22Rv1 (cell line): ENCODE results near the gene RSPH1.

Experiments used
- H3K27ac ChIP-seq: fragments of 450-650 bp; 2 replicates; pipeline ENCODE4 v1.5.1; 2017
- CTCF ChIP-seq: fragments of 450-650 bp; IDR thresholded peaks from 2 replicates; pipeline ENCODE4 v1.5.1; 2017; ENCODE audit warnings: mild to moderate bottlenecking
- ZFX ChIP-seq: fragments of 450-650 bp; IDR thresholded peaks from 2 replicates; pipeline ENCODE4 v1.6.1; 2017; ENCODE audit warnings: antibody characterized with exemption, borderline replicate concordance

Gene RSPH1

GRCh38 chr21:42512346-42513034 is 16.5 kb upstream of the RSPH1 start:
- H3K27ac ChIP-seq: no peak overlapping the region
- TF ChIP-seq ZFX (no peak), CTCF (no peak)

GRCh38 chr21:42509244-42509643 is 13.2 kb upstream of the RSPH1 start:
- no peak overlapping the region for H3K27ac ChIP-seq
- TF ChIP-seq ZFX: no peak

GRCh38 chr21:42508371-42508770 is 12.3 kb upstream of the RSPH1 start:
- TF ChIP-seq ZFX (no peak), CTCF (no peak)
- H3K27ac ChIP-seq: no peak overlapping the region

GRCh38 chr21:42507418-42507817 is 11.4 kb upstream of the RSPH1 start:
- no peak overlapping the region for H3K27ac ChIP-seq
- TF ChIP-seq ZFX: no peak
- TF ChIP-seq CTCF: no peak

- TF ChIP-seq CTCF: no peak
- no peak for TF ChIP-seq ZFX
- no peak overlapping the region for H3K27ac ChIP-seq
These were observed 9.2 kb upstream of the RSPH1 start for GRCh38 chr21:42505090-42505726.

- TF ChIP-seq ZFX (no peak), CTCF (no peak)
- H3K27ac ChIP-seq: no peak overlapping the region
These were observed 7.7 kb upstream of the RSPH1 start for GRCh38 chr21:42503711-42504110.

GRCh38 chr21:42500736-42501135 is 4.7 kb upstream of the RSPH1 start:
- H3K27ac ChIP-seq: no peak overlapping the region
- no peak for TF ChIP-seq ZFX
- TF ChIP-seq CTCF: no peak
